ENCODE results near the gene ERVFRD-1.
A peak's percentile ranks its signal among the peaks of the same experiment; 100 is the strongest.
"Not testable (repeated sequence)": the region's sequence is repeated elsewhere in the genome, so short reads cannot be mapped to it uniquely, and the experiment has no call there.

Gene ERVFRD-1

DNA sequence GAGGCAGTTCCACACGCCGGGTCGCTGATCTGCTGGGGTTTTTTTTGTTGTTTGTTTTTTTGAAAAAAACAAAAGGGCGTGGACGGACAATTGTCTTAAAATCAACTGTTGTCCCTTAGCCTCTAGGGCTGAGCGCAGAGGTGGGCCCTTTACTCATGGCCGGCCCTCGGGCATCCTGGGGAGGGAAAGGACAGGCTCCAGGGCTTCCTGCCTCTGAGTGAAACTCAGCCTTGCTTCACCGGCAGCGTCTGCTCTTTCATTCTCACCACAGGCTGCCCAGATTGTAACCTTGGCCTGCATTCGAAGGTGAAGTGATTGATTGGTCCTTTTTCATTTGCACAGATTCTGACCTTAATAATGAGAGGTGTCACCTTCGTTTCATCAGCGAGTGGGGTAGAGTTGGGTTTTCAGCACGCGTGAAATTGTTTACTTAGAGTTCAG, 17.1 kb downstream of the ERVFRD-1 start:
- Histone ChIP-seq H3K36me3 (ENCODE audit: control insufficient read depth, insufficient read depth, low read length) (no peaks in the 10 kb centered on the region), H3K9ac (ENCODE audit: low read length) (peak overlapping the region; percentile 72), H3K27me3 (ENCODE audit: control insufficient read depth, insufficient read depth, low read length) (no peaks in the 10 kb centered on the region), H3K4me1 (ENCODE audit: control insufficient read depth, insufficient read depth, low read length) (no peaks in the 10 kb centered on the region), H3K9me3 (ENCODE audit: control insufficient read depth, low read length) (no peaks in the 10 kb centered on the region), H3K4me3 (ENCODE audit: low read length) (peak overlapping the region; percentile 38)

DNA sequence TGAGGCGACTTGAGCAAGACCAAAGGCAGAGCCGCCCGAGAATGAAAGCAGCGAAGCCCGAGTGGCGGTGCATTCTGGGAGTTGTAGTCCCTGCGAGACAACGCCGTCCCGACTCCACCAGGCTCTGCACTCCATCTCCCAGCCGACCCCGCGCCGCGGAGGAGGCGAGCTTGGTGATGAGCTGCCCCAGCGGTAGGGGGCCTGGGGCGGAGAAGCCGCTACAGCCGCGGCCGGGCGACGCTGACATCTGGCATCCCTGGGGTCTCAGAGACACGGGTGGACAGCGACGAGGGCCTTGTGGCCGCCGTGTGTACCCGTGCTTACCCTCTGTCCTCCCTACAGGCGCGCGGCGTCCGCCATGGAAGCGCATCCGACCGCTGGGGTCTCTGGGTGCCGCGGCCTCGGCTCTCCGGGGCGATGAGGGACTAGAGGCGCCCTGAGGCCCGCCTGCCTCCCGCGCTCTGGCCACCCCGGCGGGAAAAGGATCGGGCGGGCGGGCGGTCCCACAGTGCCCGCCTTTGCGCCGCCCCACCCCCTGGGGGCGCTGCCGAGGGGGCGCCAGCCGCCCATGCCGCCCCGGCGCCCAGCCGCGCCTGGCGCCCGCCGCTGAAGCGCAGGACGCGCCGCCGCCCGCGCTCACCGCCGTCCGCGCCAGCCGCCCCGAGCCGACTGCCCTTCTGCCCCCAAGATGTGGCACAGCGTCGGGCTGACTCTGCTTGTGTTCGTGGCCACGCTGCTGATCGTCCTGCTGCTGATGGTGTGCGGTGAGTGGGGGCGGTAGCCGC, 17.7 kb downstream of the ERVFRD-1 start, which contains the start of gene SMIM13:
SMIM13 (plus strand) TSS at position 209 of the 785 bp plus-strand sequence; CDS start at position 689, 480 bp downstream.
- H3K4me3 ChIP-seq (ENCODE audit: low read length), result peak within 1 kb of the TSS; percentile 74
- H3K27me3 ChIP-seq (ENCODE audit: control insufficient read depth, insufficient read depth, low read length), result no peaks in the 10 kb centered on the region
- H3K9ac ChIP-seq (ENCODE audit: low read length), result peak within 1 kb of the TSS; percentile 79
- H3K4me1 ChIP-seq (ENCODE audit: control insufficient read depth, insufficient read depth, low read length), result no peaks in the 10 kb centered on the region
- H3K9me3 ChIP-seq (ENCODE audit: control insufficient read depth, low read length), result no peaks in the 10 kb centered on the region
- no peaks in the 10 kb centered on the region for H3K36me3 ChIP-seq (ENCODE audit: control insufficient read depth, insufficient read depth, low read length)

DNA sequence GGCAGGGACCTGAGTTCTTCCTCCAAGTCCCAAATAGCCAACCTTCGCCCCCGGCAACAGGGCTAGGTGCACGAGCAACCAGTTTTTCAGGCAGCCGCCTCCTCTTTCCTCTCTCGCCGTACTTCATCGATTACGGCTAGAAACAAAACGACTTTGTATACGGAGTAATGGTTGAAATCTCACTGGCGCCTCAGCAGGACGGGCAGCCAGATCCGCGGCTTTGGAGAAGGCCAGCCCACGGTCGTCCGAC, 18.2 kb downstream of the ERVFRD-1 start:
- Histone ChIP-seq H3K9me3 (ENCODE audit: control insufficient read depth, low read length) (no peaks in the 10 kb centered on the region), H3K4me3 (ENCODE audit: low read length) (peak overlapping the region; percentile 74), H3K4me1 (ENCODE audit: control insufficient read depth, insufficient read depth, low read length) (no peaks in the 10 kb centered on the region), H3K9ac (ENCODE audit: low read length) (peak overlapping the region; percentile 79), H3K36me3 (ENCODE audit: control insufficient read depth, insufficient read depth, low read length) (no peaks in the 10 kb centered on the region), H3K27me3 (ENCODE audit: control insufficient read depth, insufficient read depth, low read length) (no peaks in the 10 kb centered on the region)

GRCh38 chr6:11092668-11093375, 18.7 kb downstream of the ERVFRD-1 start:
- Histone ChIP-seq H3K9me3 (ENCODE audit: control insufficient read depth, low read length) (no peaks in the 10 kb centered on the region), H3K36me3 (ENCODE audit: control insufficient read depth, insufficient read depth, low read length) (no peaks in the 10 kb centered on the region), H3K27me3 (ENCODE audit: control insufficient read depth, insufficient read depth, low read length) (no peaks in the 10 kb centered on the region), H3K9ac (ENCODE audit: low read length) (peak overlapping the region; percentile 79), H3K4me1 (ENCODE audit: control insufficient read depth, insufficient read depth, low read length) (no peaks in the 10 kb centered on the region), H3K4me3 (ENCODE audit: low read length) (peak overlapping the region; percentile 74)

DNA sequence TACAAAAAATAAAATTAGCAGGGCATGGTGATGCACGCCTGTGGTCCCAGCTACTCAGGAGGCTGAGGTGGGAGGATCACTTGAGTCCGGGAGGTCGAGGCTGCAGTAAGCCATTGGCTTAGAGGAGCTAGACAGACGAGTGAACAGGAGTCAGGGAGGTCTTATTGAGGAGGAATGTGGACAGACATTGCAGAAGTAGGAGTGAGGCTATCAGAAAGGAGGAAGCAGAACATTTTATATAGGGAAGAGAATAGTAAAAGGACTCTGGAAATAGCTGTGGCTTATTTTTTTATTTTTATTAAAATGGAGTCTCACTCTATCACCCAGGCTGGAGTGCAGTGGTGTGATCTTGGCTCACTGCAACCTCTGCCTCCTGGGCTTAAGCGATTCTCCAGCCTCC, 20.4 kb downstream of the ERVFRD-1 start:
- H3K9me3 ChIP-seq (ENCODE audit: control insufficient read depth, low read length); H3K4me1 ChIP-seq (ENCODE audit: control insufficient read depth, insufficient read depth, low read length); H3K9ac ChIP-seq (ENCODE audit: low read length); H3K36me3 ChIP-seq (ENCODE audit: control insufficient read depth, insufficient read depth, low read length); H3K27me3 ChIP-seq (ENCODE audit: control insufficient read depth, insufficient read depth, low read length); H3K4me3 ChIP-seq (ENCODE audit: low read length): not testable (repeated sequence)

GRCh38 chr6:11089695-11090094, 21.8 kb downstream of the ERVFRD-1 start:
- Histone ChIP-seq H3K4me1 (ENCODE audit: control insufficient read depth, insufficient read depth, low read length) (no peaks in the 10 kb centered on the region), H3K9me3 (ENCODE audit: control insufficient read depth, low read length) (no peaks in the 10 kb centered on the region), H3K36me3 (ENCODE audit: control insufficient read depth, insufficient read depth, low read length) (no peaks in the 10 kb centered on the region), H3K27me3 (ENCODE audit: control insufficient read depth, insufficient read depth, low read length) (no peaks in the 10 kb centered on the region), H3K4me3 (ENCODE audit: low read length) (no peak overlapping the region), H3K9ac (ENCODE audit: low read length) (no peak overlapping the region)

- H3K4me1 ChIP-seq (ENCODE audit: control insufficient read depth, insufficient read depth, low read length); H3K9me3 ChIP-seq (ENCODE audit: control insufficient read depth, low read length); H3K9ac ChIP-seq (ENCODE audit: low read length); H3K36me3 ChIP-seq (ENCODE audit: control insufficient read depth, insufficient read depth, low read length); H3K4me3 ChIP-seq (ENCODE audit: low read length); H3K27me3 ChIP-seq (ENCODE audit: control insufficient read depth, insufficient read depth, low read length): not testable (repeated sequence)
Observed at GRCh38 chr6:11087141-11087812, 24.2 kb downstream of the ERVFRD-1 start.

DNA sequence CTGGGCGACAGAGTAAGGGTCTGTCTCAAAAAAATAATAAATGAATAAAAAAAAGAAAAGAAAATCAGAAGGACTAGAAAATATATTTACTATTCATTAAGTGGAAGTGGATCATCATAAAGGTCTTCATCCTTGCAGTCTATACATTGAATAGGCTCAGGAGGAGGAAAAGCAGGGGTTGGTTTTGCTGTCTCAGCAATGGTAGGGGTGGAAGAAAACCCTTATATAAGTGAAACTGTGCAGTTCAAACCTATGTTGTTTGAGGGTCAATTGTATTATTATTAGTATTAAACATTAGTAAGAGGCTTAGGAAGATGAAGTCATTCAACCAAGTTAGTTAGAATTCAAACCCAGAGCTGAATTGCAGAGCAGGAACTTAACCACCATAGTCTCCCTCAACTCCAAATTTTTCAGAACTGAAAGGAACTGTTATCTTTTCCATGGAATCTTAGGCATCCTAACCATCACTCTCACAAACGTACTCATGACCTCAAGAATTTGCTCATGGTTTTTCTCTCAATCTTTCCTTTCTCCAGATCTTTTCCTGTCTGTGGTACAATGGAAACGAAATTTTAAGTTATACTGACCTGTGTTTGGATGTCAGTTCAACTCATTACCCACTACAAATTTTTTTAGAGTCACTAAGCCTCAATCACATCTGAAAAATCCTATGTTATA, 25.6 kb downstream of the ERVFRD-1 start:
- Histone ChIP-seq H3K9me3 (ENCODE audit: control insufficient read depth, low read length) (no peaks in the 10 kb centered on the region), H3K9ac (ENCODE audit: low read length) (no peak overlapping the region), H3K36me3 (ENCODE audit: control insufficient read depth, insufficient read depth, low read length) (no peaks in the 10 kb centered on the region), H3K4me1 (ENCODE audit: control insufficient read depth, insufficient read depth, low read length) (no peaks in the 10 kb centered on the region), H3K27me3 (ENCODE audit: control insufficient read depth, insufficient read depth, low read length) (no peaks in the 10 kb centered on the region), H3K4me3 (ENCODE audit: low read length) (no peak overlapping the region)

GRCh38 chr6:11083956-11084355, 27.6 kb downstream of the ERVFRD-1 start:
- Histone ChIP-seq H3K36me3 (ENCODE audit: control insufficient read depth, insufficient read depth, low read length) (no peaks in the 10 kb centered on the region), H3K9ac (ENCODE audit: low read length) (no peak overlapping the region), H3K27me3 (ENCODE audit: control insufficient read depth, insufficient read depth, low read length) (no peaks in the 10 kb centered on the region), H3K9me3 (ENCODE audit: control insufficient read depth, low read length) (no peaks in the 10 kb centered on the region), H3K4me1 (ENCODE audit: control insufficient read depth, insufficient read depth, low read length) (no peaks in the 10 kb centered on the region), H3K4me3 (ENCODE audit: low read length) (no peak overlapping the region)

DNA sequence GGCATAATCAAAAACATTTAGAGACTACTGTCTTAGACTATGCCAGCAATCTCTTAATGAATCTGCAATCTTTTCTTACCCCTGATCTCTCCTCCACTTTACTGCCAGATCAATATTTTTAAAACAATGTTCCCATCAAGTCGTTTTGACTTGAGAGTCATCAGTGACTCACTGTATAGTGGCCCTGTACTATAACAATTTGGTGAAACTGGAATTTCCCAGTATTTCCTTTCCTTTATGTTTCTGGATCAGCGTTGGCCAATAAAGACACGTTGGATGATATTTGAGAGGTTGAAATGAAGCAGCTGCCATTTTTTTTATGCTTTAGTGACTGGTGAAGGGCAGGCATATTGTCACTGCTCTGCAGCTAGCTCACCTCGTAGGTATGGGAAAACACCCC, 28.0 kb downstream of the ERVFRD-1 start:
- no peaks in the 10 kb centered on the region for H3K4me1 ChIP-seq (ENCODE audit: control insufficient read depth, insufficient read depth, low read length)
- H3K9me3 ChIP-seq (ENCODE audit: control insufficient read depth, low read length), result no peaks in the 10 kb centered on the region
- no peaks in the 10 kb centered on the region for H3K27me3 ChIP-seq (ENCODE audit: control insufficient read depth, insufficient read depth, low read length)
- no peaks in the 10 kb centered on the region for H3K36me3 ChIP-seq (ENCODE audit: control insufficient read depth, insufficient read depth, low read length)
- H3K9ac ChIP-seq (ENCODE audit: low read length), result no peak overlapping the region
- H3K4me3 ChIP-seq (ENCODE audit: low read length), result no peak overlapping the region

DNA sequence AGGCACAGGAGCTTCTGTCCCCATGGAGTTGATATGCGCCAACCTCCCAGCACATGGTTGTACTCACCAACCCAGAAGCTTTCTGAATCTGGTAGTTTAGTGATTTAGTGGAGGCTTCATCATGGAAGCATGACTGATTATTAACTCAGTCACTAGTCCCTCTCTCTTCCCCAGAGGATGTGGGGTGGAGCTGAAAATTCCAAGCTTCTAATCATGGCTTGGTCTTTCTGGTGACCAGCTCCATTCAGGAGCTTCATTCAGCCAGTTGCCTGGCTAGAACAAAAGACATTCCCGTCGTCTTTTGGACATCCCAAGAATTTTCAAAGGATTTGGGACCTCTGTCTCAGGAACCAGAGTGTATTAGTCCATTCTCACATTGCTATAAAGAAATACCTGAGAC, 31.2 kb downstream of the ERVFRD-1 start:
- no peaks in the 10 kb centered on the region for H3K36me3 ChIP-seq (ENCODE audit: control insufficient read depth, insufficient read depth, low read length)
- no peaks in the 10 kb centered on the region for H3K9me3 ChIP-seq (ENCODE audit: control insufficient read depth, low read length)
- H3K9ac ChIP-seq (ENCODE audit: low read length), result no peak overlapping the region
- no peak overlapping the region for H3K4me3 ChIP-seq (ENCODE audit: low read length)
- no peaks in the 10 kb centered on the region for H3K4me1 ChIP-seq (ENCODE audit: control insufficient read depth, insufficient read depth, low read length)
- no peaks in the 10 kb centered on the region for H3K27me3 ChIP-seq (ENCODE audit: control insufficient read depth, insufficient read depth, low read length)

GRCh38 chr6:11078266-11078665, 33.3 kb downstream of the ERVFRD-1 start:
- Histone ChIP-seq H3K36me3 (ENCODE audit: control insufficient read depth, insufficient read depth, low read length) (no peaks in the 10 kb centered on the region), H3K4me1 (ENCODE audit: control insufficient read depth, insufficient read depth, low read length) (no peaks in the 10 kb centered on the region), H3K27me3 (ENCODE audit: control insufficient read depth, insufficient read depth, low read length) (no peaks in the 10 kb centered on the region), H3K9me3 (ENCODE audit: control insufficient read depth, low read length) (no peaks in the 10 kb centered on the region), H3K9ac (ENCODE audit: low read length) (no peak overlapping the region), H3K4me3 (ENCODE audit: low read length) (no peak overlapping the region)
